ENCODE results near the gene GTF2F1.
A peak's percentile ranks its signal among the peaks of the same experiment; 100 is the strongest.
"Not testable (repeated sequence)": the region's sequence is repeated elsewhere in the genome, so short reads cannot be mapped to it uniquely, and the experiment has no call there.

GTF2F1 gene

GRCh38 chr19:6417713-6418561 is 25.0 kb upstream of the GTF2F1 start:
- DNase-seq (ENCODE audit: low spot score): peak; percentile 60

DNA sequence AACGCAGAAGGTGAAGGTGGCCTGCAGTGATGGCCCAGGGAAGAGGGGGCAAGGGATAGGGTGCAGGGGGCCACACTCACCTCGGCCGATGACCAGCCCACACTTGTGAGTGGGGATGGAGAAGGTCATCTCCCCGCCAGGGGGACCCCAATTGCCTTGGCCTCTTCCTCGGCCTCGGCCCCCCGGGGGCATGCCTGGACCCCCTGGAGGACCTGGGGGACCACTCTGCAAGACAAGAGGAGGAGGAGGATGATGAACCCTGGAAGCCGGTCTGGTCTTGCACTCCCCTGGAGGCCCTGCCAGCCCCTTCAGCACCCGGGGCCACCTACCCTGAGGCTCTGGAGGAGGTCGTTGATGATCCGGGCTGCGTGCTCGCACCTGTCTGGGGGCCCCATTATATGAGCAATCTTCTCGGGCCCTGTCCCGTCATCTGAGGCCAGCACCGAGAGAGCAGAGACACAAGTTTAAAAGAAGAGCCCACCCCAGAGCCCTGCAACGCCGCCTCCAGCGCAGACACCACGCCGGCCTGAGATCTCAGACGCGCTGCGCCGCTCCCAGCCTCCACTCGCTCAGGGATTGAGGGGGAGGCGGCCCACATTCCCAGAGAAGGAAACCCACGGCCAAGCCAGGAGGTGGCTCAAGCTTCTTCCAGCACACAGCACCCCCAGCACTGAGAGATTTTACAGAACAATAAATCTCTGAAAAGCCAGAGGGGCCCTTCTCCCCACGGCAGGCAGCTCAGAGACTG is 23.9 kb upstream of the GTF2F1 start:
- no peak for DNase-seq (ENCODE audit: low spot score)

DNA sequence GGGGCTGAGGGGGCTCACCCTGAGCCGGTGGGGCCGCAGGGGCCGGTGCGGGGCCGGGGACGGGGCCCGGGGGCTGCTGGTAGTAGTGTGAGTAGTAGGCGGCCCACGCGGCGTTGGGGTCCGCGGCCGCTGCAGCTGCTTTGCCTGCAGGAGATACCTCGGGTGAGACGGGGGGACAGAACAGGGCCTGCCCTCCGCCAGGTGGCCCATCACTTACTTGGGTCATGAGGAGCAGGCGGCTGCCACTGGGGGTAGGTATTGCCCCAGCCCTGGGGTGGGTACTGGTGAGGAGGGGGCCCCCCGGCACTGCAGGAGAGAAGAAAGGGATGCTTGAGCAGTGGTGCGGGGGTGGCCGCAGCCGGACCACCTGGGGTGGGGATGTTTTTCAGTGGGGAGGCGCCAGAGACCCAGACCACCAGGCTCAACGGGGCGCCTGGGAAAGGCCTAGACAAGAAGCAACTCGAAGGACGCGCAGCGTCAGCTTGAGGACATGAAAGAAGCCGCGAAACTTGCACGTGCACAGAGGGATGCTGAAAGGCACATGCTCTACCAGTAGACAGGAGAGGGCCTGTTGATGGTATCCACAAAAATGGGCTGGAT is 22.7 kb upstream of the GTF2F1 start:
- DNase-seq (ENCODE audit: low spot score): no peak

DNA sequence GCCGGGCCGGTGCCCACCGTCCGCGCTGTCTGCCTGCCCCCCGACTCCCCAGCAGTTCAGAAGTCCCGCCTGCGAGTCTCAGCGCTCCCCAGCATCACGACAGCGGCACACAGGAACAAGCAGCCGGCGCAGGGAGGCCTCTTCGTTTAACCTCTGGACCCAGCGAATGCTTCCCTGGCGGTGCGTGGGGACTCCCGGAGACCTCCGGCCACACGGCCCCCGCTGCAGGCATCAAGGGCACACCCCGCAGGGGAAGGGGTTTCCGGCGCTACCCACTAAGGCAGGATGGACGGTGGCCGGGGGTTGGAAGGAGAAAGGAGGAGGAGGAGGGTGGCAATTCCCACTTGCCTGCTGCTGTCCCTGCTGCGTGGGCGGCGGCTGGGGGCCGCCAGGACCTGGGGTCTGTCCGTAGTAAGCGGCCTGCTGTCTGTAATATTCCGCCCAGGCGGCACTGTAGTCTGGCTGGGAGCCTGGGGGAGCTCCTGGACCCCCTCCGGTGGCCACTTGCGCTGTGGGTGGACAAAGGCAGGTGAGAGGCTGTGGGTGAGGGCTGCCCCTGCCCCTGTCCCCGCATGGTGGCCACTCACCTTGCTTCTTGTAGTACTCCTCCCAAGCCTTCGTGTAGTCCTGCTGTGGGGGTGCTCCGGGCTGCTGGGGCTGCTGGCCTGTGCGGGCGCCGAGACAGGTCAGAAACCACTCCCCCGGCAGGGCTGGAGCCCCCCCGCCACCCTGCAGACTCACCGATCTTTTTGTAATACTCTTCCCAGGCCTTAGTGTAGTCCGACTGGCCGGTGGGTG is 22.0 kb upstream of the GTF2F1 start:
- DNase-seq (ENCODE audit: low spot score): no peak

DNA sequence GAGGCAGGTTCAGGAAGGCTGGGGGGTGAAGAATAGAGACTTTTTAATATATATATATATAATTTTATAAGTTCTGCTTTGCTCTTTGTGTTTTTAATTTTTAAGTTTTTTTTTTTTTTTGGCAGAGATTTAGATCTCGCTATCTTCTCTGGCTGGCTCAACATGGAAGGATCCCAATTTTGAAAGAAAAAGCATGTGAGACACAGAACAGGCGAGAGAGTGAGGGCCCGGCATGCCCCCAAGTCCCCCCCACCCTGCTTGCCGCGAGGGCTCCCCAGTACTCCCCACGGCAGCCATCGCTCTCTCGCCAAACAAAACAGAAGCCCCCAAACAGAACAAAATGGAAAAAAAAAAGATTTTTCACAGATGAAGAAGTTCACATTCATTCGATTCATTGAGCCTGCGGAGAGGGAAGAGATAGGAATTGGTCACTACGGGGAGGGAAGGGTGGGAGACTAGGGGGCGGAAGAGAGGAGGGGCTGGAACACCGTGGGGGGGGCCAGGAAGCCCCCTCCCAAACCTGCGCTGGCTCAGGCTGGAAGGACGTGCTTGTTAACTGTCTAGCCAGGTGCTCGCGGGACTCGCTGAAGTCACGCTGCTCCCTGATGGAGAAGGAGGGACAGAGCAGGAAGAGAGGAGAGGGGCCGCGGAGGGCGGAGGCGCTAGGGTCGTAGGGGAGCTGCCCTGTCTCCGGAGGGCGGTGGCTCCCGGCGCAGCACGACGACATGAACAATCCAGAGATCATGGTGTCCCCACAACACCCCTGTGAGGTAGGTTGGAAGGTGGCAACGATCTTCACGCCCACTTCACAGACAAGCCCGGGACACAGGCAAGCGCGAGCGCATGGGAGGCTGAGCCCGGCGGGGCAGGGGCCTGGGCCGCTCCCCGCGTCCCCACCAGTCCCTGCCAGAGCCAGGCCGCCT is 21.0 kb upstream of the GTF2F1 start:
- no peak for DNase-seq (ENCODE audit: low spot score)

DNA sequence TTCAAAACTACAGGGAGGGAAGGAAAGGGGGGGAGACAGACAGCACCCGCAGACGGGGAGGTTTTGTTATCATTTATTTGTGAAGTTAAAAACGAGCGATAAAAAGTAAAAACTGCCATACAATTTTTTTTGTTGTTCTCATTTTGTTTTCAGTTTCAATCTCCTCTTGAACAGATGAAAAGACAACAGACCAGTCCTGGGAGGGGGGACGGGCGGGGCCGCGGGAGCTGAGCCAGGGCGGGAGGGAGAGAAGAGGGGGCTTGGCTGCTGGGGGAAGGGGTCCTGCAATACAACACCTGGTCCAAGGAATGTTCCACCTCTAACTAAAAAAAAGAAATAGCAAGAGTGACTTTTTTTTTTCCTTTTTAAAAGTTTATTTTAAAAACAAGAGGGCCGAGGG is 20.3 kb upstream of the GTF2F1 start:
- DNase-seq (ENCODE audit: low spot score): no peak

- DNase-seq (ENCODE audit: low spot score): peak; percentile 70
These were observed 19.6 kb upstream of the GTF2F1 start for GRCh38 chr19:6412447-6413091.

GRCh38 chr19:6412061-6412446 is 19.1 kb upstream of the GTF2F1 start:
- DNase-seq (ENCODE audit: low spot score): no peak

- no peak for DNase-seq (ENCODE audit: low spot score)
These were observed 16.4 kb upstream of the GTF2F1 start for GRCh38 chr19:6409346-6409745.

GRCh38 chr19:6406401-6406800 is 13.4 kb upstream of the GTF2F1 start:
- no peak for DNase-seq (ENCODE audit: low spot score)

GRCh38 chr19:6402837-6403608 is 10.1 kb upstream of the GTF2F1 start:
- no peak for DNase-seq (ENCODE audit: low spot score)

DNA sequence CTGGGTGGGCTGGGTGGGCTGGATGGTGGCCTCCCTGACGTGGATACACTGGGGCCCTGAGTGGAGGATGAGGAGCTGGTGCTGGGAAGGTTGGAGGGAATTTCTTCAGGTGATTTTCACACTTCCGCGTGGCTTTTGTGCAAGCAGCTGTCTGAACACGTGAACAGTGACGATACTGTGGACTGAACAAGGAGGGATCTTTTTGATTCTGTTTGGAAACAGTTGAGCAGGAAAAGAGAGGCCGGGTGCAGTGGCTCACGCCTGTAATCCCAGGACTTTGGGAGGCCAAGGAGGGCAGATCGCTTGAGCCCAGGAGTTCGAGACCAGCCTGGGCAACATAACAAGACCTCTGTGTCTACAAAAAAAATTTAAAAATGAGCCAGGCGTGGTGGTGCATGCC is 9.1 kb upstream of the GTF2F1 start:
- no peak for DNase-seq (ENCODE audit: low spot score)

GRCh38 chr19:6400062-6400944 is 7.3 kb upstream of the GTF2F1 start:
- DNase-seq (ENCODE audit: low spot score): not testable (repeated sequence)

GRCh38 chr19:6396305-6396704 is 3.3 kb upstream of the GTF2F1 start:
- no peak for DNase-seq (ENCODE audit: low spot score)

DNA sequence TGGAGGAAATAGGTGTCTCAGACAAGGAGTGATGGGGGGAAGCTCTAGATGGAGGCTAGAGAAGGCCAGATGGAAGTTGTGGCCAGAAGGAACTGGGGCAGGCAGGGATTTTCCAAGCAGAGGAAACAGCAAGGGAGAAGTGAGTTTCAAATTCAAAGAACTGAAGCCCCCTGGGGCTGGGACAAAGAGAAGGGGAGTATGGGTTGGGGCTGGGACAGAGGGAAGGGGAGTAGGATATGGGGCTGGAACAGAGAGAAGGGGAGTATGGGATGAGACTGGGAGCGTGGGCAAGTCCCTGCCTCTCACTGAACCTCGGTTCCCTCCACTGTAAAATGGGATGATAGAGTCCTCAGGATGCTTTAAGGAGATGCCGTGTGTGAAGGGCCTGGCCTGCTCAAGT is 1.9 kb upstream of the GTF2F1 start:
- no peak for DNase-seq (ENCODE audit: low spot score)

DNA sequence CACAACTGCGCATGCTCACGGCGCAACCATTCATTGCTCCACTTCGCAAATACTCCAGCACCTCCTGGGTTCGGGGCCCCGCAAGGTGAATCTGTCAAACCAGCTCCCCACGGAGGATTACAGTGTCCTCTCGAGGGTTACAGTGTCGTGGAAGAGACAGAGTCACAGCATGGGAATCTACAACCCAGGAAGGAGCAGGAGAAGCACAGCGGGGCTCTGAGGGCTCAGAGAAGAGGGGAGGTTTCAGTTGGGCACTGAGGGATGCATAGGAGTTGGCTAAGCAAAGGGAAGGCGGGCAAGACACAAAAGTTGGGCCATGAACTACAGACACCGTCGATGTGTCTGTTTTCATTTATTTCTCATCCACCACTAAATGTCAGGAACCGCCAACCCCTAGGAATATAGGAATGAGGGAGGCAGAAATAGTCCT is 1.0 kb upstream of the GTF2F1 start:
- DNase-seq (ENCODE audit: low spot score): no peak

GRCh38 chr19:6392221-6393073 is 517 bp downstream of the GTF2F1 start:
- no peak for DNase-seq (ENCODE audit: low spot score)

GRCh38 chr19:6387372-6387771 is 5.6 kb downstream of the GTF2F1 start:
- no peak for DNase-seq (ENCODE audit: low spot score)

Measured in ecto neural progenitor cell (in vitro differentiated cells).